A549 (cell line): ENCODE measurements around the gene ANKRD65. TPM values are rescaled to one million over a fixed set of nuclear protein-coding genes. Genes with fewer than 3 reads are reported as not detected.

Experiments used
- ATAC-seq, 2 experiments: fragments of 200-7000 bp in 1 of 2; fragments of >200 bp in 1 of 2; cut with Nextera tagmentation in 1 of 2; cut with Tn5 transposase in 1 of 2; 3 replicates each; pipeline versions ENCODE4 v1.8.0 to v1.9.1; 2018 to 2020; ENCODE audit warnings: mild to moderate bottlenecking in 1 of 2, moderate library complexity in 1 of 2
- CTCF ChIA-PET: fragments of 300-600 bp; sonication (Branson Sonifier 250); formaldehyde crosslinking; extraction: SDS; loops from one replicate; lab custom pipeline; 2021; ENCODE audit warnings: antibody characterized with exemption, inconsistent platforms; lab: Yijun Ruan, JAX
- POLR2A ChIA-PET: fragments of 350-600 bp; formaldehyde crosslinking; extraction: SDS; loops from one replicate; lab custom pipeline; 2021; ENCODE audit warnings: antibody characterized with exemption, inconsistent platforms; lab: Yijun Ruan, JAX
- DNase-seq, 2 experiments: peaks; one replicate each; pipeline versions ENCODE4 v3.0.0 to v3.0.0-alpha.2; 2011 to 2016; ENCODE audit warnings: low read depth in 1 of 2, low spot score in 1 of 2
- FAIRE-seq: peaks from 2 replicates; lab custom pipeline; 2011; peaks lifted over from hg19 to GRCh38; lab: Jason Lieb, UNC
- H3K27ac ChIP-seq, 2 experiments: fragments of >200 bp; sonication (Bioruptor Twin); formaldehyde crosslinking; 3 replicates each; pipeline ENCODE4 v1.5.1; 2016 to 2017
- H3K4me1 ChIP-seq: fragments of >200 bp; sonication (Bioruptor Twin); formaldehyde crosslinking; 3 replicates; pipeline ENCODE4 v1.6.1; 2016
- H3K4me2 ChIP-seq: fragments of >200 bp; sonication (Bioruptor Twin); formaldehyde crosslinking; 3 replicates; pipeline ENCODE4 v1.6.1; 2016
- H3K4me3 ChIP-seq: fragments of >200 bp; sonication (Bioruptor Twin); formaldehyde crosslinking; 3 replicates; pipeline ENCODE4 v1.5.1; 2016
- H3K9me3 ChIP-seq: fragments of >200 bp; sonication (Bioruptor Twin); formaldehyde crosslinking; 3 replicates; pipeline ENCODE4 v1.6.1; 2016
- ATOH8 ChIP-seq: fragments of 250-450 bp; sonication (Bioruptor Pico); IDR thresholded peaks from 2 replicates; pipeline ENCODE4 v1.5.0; 2020; ENCODE audit warnings: low read depth, mild to moderate bottlenecking, moderate library complexity
- E2F6 ChIP-seq: IDR thresholded peaks from 2 replicates; pipeline ENCODE4 v1.6.1; 2012; ENCODE audit warnings: low read depth, borderline replicate concordance
- EHMT2 ChIP-seq: fragments of 200-600 bp; sonication (generic); IDR thresholded peaks from 2 replicates; pipeline ENCODE4 v1.6.1; 2016; ENCODE audit warnings: antibody characterized with exemption, low read depth, mild to moderate bottlenecking, moderate library complexity
- EP300 ChIP-seq, 2 experiments: fragments of >200 bp; sonication (Bioruptor Twin); formaldehyde crosslinking; IDR thresholded peaks; 2 replicates in 1 of 2; 3 replicates in 1 of 2; pipeline ENCODE4 v1.6.1; 2016 to 2017
- FOXS1 ChIP-seq: fragments of 250-450 bp; sonication (Bioruptor Pico); IDR thresholded peaks from 2 replicates; pipeline ENCODE4 v1.5.0; 2020; ENCODE audit warnings: mild to moderate bottlenecking, moderate library complexity
- HOXB13 ChIP-seq: fragments of 250-450 bp; sonication (Bioruptor Pico); IDR thresholded peaks from 2 replicates; pipeline ENCODE4 v1.5.0; 2020; ENCODE audit warnings: low read depth, mild to moderate bottlenecking, moderate library complexity
- RAD21 ChIP-seq, 2 experiments: fragments of >200 bp in 1 of 2; sonication (Bioruptor Twin) in 1 of 2; formaldehyde crosslinking in 1 of 2; IDR thresholded peaks in 1 of 2; conservative IDR thresholded peaks in 1 of 2; 2 replicates in 1 of 2; 3 replicates in 1 of 2; pipeline ENCODE4 v1.6.1; 2012 to 2018; ENCODE audit warnings: inconsistent platforms in 1 of 2
- REST ChIP-seq: fragments of 200-600 bp; sonication (generic); IDR thresholded peaks from 2 replicates; pipeline ENCODE4 v1.6.1; 2016; ENCODE audit warnings: antibody characterized with exemption, mild to moderate bottlenecking, moderate library complexity
- SMC3 ChIP-seq: fragments of >200 bp; sonication (Bioruptor Twin); formaldehyde crosslinking; IDR thresholded peaks from 3 replicates; pipeline ENCODE4 v1.6.1; 2018; ENCODE audit warnings: inconsistent platforms
- TP53 ChIP-seq: fragments of 250-450 bp; sonication (Bioruptor Pico); IDR thresholded peaks from 2 replicates; pipeline ENCODE4 v1.5.0; 2021; ENCODE audit warnings: mild to moderate bottlenecking, moderate library complexity
- WGBS: methylation state at CpG from one replicate; pipeline ENCODE4 v1.1.6; 2017; ENCODE audit errors: missing lambda C conversion rate; 5-methylcytosine and 5-hydroxymethylcytosine counted together
- polyA plus RNA-seq, 4 experiments: library from polyadenylated mRNA; depleted of rRNA in 3 of 4; stranded (reverse); fragments of >200 nt; fragmentation: RNase III in 1 of 4; extraction: RNeasy Plus Mini Kit Qiagen cat#74134 plus additional on column Dnase treatment in 1 of 4; gene quantifications; 2 replicates in 3 of 4; 3 replicates in 1 of 4; pipeline ENCODE4 v1.2.3, GENCODE V29; 2011 to 2017
- TF ChIP-seq, protein P1 (sequence below): fragments of 150-350 bp; IDR thresholded peaks from 2 replicates; pipeline ENCODE4 v1.6.1; 2014; ENCODE audit warnings: low read depth, mild to moderate bottlenecking, low read length
- TF ChIP-seq, protein P2 (sequence below): fragments of >200 bp; sonication (Bioruptor Twin); formaldehyde crosslinking; IDR thresholded peaks from 3 replicates; pipeline ENCODE4 v1.5.1; 2016

The ANKRD65 gene
- polyA plus RNA-seq, 2 of the 4 experiments (the other 2 are of a cell fraction) = 0.05 TPM; not detected in 1

- WGBS = 26% methylated on average over 4 of the region's 26 CpGs
- ATAC-seq = peak; percentile 36 to 67; a peak in 3 of 6 replicates
- ChIA-PET CTCF (interaction anchor here (0.5 to 6.1 kb wide), 27 partner anchors 9 to 210 kb away, joined by 3 to 73 read pairs (median 5); partner anchors contain the start of gene DVL1), POLR2A (no interaction called here)
- no peak overlapping the region for H3K4me3 ChIP-seq
- no peak for FAIRE-seq
- DNase-seq = peak; percentile 44 to 71
- H3K27ac ChIP-seq = no peak overlapping the region
- peaks cover 14% of the 10 kb centered on the region for H3K4me1 ChIP-seq
- TF ChIP-seq RAD21 (conservative IDR thresholded peaks at IDR 0.05 in 1 of 2, IDR thresholded peaks at IDR 0.05 in 1 of 2) = peak; percentile 42 to 43; a peak in 2 of 5 replicates
- TF ChIP-seq SMC3 = peak; percentile 57
- TF ChIP-seq, protein P1, sequence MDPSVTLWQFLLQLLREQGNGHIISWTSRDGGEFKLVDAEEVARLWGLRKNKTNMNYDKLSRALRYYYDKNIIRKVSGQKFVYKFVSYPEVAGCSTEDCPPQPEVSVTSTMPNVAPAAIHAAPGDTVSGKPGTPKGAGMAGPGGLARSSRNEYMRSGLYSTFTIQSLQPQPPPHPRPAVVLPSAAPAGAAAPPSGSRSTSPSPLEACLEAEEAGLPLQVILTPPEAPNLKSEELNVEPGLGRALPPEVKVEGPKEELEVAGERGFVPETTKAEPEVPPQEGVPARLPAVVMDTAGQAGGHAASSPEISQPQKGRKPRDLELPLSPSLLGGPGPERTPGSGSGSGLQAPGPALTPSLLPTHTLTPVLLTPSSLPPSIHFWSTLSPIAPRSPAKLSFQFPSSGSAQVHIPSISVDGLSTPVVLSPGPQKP = no peak
- TF ChIP-seq, protein P2, sequence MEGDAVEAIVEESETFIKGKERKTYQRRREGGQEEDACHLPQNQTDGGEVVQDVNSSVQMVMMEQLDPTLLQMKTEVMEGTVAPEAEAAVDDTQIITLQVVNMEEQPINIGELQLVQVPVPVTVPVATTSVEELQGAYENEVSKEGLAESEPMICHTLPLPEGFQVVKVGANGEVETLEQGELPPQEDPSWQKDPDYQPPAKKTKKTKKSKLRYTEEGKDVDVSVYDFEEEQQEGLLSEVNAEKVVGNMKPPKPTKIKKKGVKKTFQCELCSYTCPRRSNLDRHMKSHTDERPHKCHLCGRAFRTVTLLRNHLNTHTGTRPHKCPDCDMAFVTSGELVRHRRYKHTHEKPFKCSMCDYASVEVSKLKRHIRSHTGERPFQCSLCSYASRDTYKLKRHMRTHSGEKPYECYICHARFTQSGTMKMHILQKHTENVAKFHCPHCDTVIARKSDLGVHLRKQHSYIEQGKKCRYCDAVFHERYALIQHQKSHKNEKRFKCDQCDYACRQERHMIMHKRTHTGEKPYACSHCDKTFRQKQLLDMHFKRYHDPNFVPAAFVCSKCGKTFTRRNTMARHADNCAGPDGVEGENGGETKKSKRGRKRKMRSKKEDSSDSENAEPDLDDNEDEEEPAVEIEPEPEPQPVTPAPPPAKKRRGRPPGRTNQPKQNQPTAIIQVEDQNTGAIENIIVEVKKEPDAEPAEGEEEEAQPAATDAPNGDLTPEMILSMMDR = peak; percentile 60
- H3K9me3 ChIP-seq = no peaks in the 10 kb centered on the region
- no peak overlapping the region for H3K4me2 ChIP-seq
Measured at GRCh38 chr1:1371746-1372711, 49.0 kb downstream of the ANKRD65 start.

DNA sequence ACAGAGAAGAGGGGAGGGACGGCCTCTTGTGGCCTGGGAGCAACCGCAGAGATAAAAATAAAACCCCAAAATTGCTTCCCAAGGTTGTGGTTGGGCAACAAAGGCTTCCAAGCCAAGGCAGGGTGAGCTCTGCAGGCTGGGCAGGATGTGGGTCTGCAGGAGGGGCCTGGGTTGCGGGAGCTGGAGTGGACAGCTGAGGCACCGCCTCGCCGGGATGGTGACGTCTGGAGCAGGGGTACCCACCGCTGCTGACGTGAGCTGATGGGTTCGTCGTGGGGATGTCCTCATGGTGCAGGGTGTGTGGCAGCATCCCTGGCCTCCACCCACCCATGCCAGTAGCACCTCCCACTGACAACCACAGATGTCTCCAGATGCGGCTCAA, 49.7 kb downstream of the ANKRD65 start:
- ChIA-PET CTCF (interaction anchor here (0.8 to 6.1 kb wide), 21 partner anchors 8 to 387 kb away, joined by 3 to 73 read pairs (median 6); partner anchors contain the start of gene DVL1), POLR2A (interaction anchor here (1.1 kb wide), 1 partner anchor 16 kb away, joined by 4 read pairs; no protein-coding TSS in a partner anchor)
- H3K4me2 ChIP-seq = no peak overlapping the region
- no peak overlapping the region for H3K4me3 ChIP-seq
- TF ChIP-seq ATOH8 = no peak
- no peak for TF ChIP-seq EP300 (IDR thresholded peaks at IDR 0.05)
- no peak for TF ChIP-seq REST
- no peak for TF ChIP-seq EHMT2
- no peak for TF ChIP-seq HOXB13 (CRISPR knock-in tag)
- TF ChIP-seq TP53 = no peak
- no peak for TF ChIP-seq FOXS1
- TF ChIP-seq E2F6 = no peak
- DNase-seq (no peak), ATAC-seq (no peak), FAIRE-seq (no peak)
- H3K9me3 ChIP-seq = no peaks in the 10 kb centered on the region
- no peak overlapping the region for H3K27ac ChIP-seq
- peaks cover 14% of the 10 kb centered on the region for H3K4me1 ChIP-seq
- WGBS = 91% methylated on average over 7 of the region's 12 CpGs
